ENCODE results near the gene COIL. TPM values are rescaled to one million over a fixed set of nuclear protein-coding genes. Genes with fewer than 3 reads are reported as not detected.

COIL gene
- total RNA-seq, 2 experiments from 2014 or later, result 19.4 to 20.3 TPM

DNA sequence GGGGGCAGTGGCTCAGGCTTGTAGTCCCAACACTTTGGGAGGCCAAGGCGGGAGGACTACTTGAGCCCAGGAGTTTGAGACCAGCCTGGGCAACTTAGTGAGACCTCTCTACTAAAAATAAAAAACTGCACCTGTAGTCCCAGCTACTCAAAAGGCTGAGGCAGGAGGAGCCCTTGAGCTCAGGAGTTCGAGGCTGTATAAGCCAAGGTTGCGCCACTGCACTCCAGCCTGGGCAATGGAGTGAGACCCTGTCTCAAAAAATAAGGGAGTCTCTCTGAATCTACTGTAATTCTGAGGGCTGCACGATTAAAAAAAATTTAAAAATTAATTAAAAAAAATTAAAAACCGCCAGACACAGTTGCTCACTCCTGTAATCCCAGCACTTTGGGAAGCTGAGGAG lies 3.9 kb downstream of the COIL start:
- Mint-ChIP-seq H3K27ac (no peak overlapping the region), H3K9me3 (no peaks in the 10 kb centered on the region), H3K27me3 (no peaks in the 10 kb centered on the region), H3K4me1 (ENCODE audit: low read depth) (peaks cover 30% of the 10 kb centered on the region), H3K36me3 (ENCODE audit: low read depth) (peaks cover 19% of the 10 kb centered on the region), H3K4me3 (no peak overlapping the region)
- no peaks in the 10 kb centered on the region for H3K9me3 ChIP-seq (ENCODE audit: control insufficient read depth in 1 of 2, insufficient read depth in 1 of 2, low read length in 2 of 2)
- DNase-seq (no peak), ATAC-seq (ENCODE audit: poor library complexity) (no peak)
- ChIA-PET CTCF (no interaction called here), POLR2A (no interaction called here)
- no peak overlapping the region for H3K27ac ChIP-seq (ENCODE audit: low read depth in 1 of 2, low read length in 2 of 2)
- TF ChIP-seq, protein P1, sequence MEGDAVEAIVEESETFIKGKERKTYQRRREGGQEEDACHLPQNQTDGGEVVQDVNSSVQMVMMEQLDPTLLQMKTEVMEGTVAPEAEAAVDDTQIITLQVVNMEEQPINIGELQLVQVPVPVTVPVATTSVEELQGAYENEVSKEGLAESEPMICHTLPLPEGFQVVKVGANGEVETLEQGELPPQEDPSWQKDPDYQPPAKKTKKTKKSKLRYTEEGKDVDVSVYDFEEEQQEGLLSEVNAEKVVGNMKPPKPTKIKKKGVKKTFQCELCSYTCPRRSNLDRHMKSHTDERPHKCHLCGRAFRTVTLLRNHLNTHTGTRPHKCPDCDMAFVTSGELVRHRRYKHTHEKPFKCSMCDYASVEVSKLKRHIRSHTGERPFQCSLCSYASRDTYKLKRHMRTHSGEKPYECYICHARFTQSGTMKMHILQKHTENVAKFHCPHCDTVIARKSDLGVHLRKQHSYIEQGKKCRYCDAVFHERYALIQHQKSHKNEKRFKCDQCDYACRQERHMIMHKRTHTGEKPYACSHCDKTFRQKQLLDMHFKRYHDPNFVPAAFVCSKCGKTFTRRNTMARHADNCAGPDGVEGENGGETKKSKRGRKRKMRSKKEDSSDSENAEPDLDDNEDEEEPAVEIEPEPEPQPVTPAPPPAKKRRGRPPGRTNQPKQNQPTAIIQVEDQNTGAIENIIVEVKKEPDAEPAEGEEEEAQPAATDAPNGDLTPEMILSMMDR (IDR thresholded peaks at IDR 0.05), result no peak
- no peaks in the 10 kb centered on the region for H3K27me3 ChIP-seq (ENCODE audit: control insufficient read depth in 1 of 2, insufficient read depth in 2 of 2, low read length in 2 of 2)
- peaks cover 26% of the 10 kb centered on the region for H3K4me1 ChIP-seq (ENCODE audit: insufficient read depth, low read length)
- H3K36me3 ChIP-seq (ENCODE audit: insufficient read depth, low read length), result peaks cover 10% of the 10 kb centered on the region
- no peak overlapping the region for H3K4me3 ChIP-seq (ENCODE audit: low read length)
- intact Hi-C loops (cut with DNase I, micrococcal nuclease), result loop anchor here in 1 of 2 experiments (5.0 kb wide), 1 partner anchor 135 kb away; no protein-coding TSS in a partner anchor

DNA sequence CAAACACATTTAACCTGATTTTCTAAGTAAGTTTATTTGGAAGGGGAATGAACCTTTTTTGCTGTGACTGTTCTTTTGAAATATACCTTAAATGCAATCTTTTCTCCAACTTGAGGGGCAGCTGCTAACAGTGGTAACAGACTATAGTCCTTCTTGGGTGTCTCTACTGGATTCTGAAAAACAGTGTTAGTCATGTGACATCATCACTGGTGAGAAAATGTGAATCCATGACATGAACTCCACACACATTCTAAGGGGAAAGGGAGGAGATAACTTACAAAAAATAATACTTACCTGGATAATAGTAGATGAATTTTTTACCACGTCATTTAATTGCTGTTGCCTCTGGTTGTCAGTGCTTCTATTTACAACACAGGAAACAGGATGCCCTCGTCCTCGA lies 11.3 kb downstream of the COIL start:
- Mint-ChIP-seq H3K4me1 (ENCODE audit: low read depth) (peaks cover 4% of the 10 kb centered on the region), H3K36me3 (ENCODE audit: low read depth) (peaks cover 77% of the 10 kb centered on the region), H3K27me3 (no peaks in the 10 kb centered on the region), H3K9me3 (no peaks in the 10 kb centered on the region), H3K4me3 (no peak overlapping the region), H3K27ac (no peak overlapping the region)
- ATAC-seq (ENCODE audit: poor library complexity) (no peak), DNase-seq (no peak)
- no peaks in the 10 kb centered on the region for H3K9me3 ChIP-seq (ENCODE audit: control insufficient read depth in 1 of 2, insufficient read depth in 1 of 2, low read length in 2 of 2)
- peaks cover 53% of the 10 kb centered on the region for H3K36me3 ChIP-seq (ENCODE audit: insufficient read depth, low read length)
- no peaks in the 10 kb centered on the region for H3K27me3 ChIP-seq (ENCODE audit: control insufficient read depth in 1 of 2, insufficient read depth in 2 of 2, low read length in 2 of 2)
- intact Hi-C loops (cut with DNase I, micrococcal nuclease), result no loop called here
- POLR2A ChIA-PET, result no interaction called here
- no peak overlapping the region for H3K27ac ChIP-seq (ENCODE audit: low read depth in 1 of 2, low read length in 2 of 2)
- no peak overlapping the region for H3K4me3 ChIP-seq (ENCODE audit: low read length)
- H3K4me1 ChIP-seq (ENCODE audit: insufficient read depth, low read length), result no peaks in the 10 kb centered on the region
- TF ChIP-seq, protein P1 (IDR thresholded peaks at IDR 0.05), result no peak
- CTCF ChIA-PET, result interaction anchor here (1.2 kb wide), 1 partner anchor 11 kb away, joined by 3 read pairs; the partner anchor contains the start of gene COIL

DNA sequence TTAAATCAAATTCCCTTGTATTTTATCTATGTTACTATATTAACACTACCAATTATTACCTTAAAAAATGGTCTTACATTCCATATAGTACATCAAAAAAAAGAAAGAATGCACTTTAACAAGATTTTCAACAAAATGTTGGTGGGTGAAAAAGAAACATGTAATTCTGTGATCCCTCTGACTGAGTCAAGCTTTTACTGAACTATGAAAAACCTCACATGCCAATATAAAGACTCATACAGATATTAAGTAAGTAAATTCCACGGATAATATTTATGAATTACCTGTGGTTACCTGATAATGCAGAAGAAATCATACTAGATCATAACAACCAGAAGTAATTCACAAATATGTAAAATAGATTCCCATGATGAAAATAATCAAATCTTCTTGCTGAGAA lies 12.4 kb downstream of the COIL start:
- Histone ChIP-seq H3K36me3 (ENCODE audit: insufficient read depth, low read length) (peaks cover 53% of the 10 kb centered on the region), H3K4me1 (ENCODE audit: insufficient read depth, low read length) (no peaks in the 10 kb centered on the region), H3K4me3 (ENCODE audit: low read length) (no peak overlapping the region), H3K9me3 (ENCODE audit: control insufficient read depth in 1 of 2, insufficient read depth in 1 of 2, low read length in 2 of 2) (no peaks in the 10 kb centered on the region), H3K27ac (ENCODE audit: low read depth in 1 of 2, low read length in 2 of 2) (no peak overlapping the region), H3K27me3 (ENCODE audit: control insufficient read depth in 1 of 2, insufficient read depth in 2 of 2, low read length in 2 of 2) (no peaks in the 10 kb centered on the region)
- ChIA-PET CTCF (interaction anchor here (0.6 kb wide), 1 partner anchor 58 kb away, joined by 3 read pairs; no protein-coding TSS in a partner anchor), POLR2A (no interaction called here)
- no peaks in the 10 kb centered on the region for H3K27me3 Mint-ChIP-seq
- TF ChIP-seq, protein P1 (IDR thresholded peaks at IDR 0.05), result no peak
- peaks cover 83% of the 10 kb centered on the region for H3K36me3 Mint-ChIP-seq (ENCODE audit: low read depth)
- no peaks in the 10 kb centered on the region for H3K9me3 Mint-ChIP-seq
- no peak overlapping the region for H3K4me3 Mint-ChIP-seq
- no peak for DNase-seq
- intact Hi-C loops (cut with DNase I, micrococcal nuclease), result no loop called here
- ATAC-seq (ENCODE audit: poor library complexity), result no peak
- no peak overlapping the region for H3K27ac Mint-ChIP-seq
- peaks cover 2% of the 10 kb centered on the region for H3K4me1 Mint-ChIP-seq (ENCODE audit: low read depth)

Data from CD4-positive, alpha-beta T cell (primary cell).